A673 (cell line): Measurements from ENCODE around the gene TMEM114. TPM values are rescaled to one million over a fixed set of nuclear protein-coding genes. Genes with fewer than 3 reads are reported as not detected.
A peak's percentile ranks its signal among the peaks of the same experiment; 100 is the strongest.
"Not testable (repeated sequence)": the region's sequence is repeated elsewhere in the genome, so short reads cannot be mapped to it uniquely, and the experiment has no call there.

Source experiments
- BruUV-seq: library from RNA; stranded (reverse); fragments of 400-500 nt; replicated peaks from 2 replicates; lab custom pipeline; 2021; lab: Mats Ljungman, UMichigan
- CTCF ChIA-PET: fragments of 300-600 bp; sonication (Branson Sonifier 250); formaldehyde crosslinking; loops from one replicate; lab custom pipeline; 2022; ENCODE audit warnings: antibody characterized with exemption; lab: Charles Lee
- POLR2A ChIA-PET: fragments of 300-600 bp; sonication (Branson Sonifier 250); formaldehyde crosslinking; loops from one replicate; lab custom pipeline; 2022; ENCODE audit warnings: antibody characterized with exemption; ENCODE audit not compliant: low non-redundant PET; lab: Charles Lee
- DNase-seq: peaks from one replicate; pipeline ENCODE4 v3.0.0-alpha.2; 2015; ENCODE audit warnings: low spot score
- H3K27ac ChIP-seq: fragments of 200-600 bp; sonication (generic); 2 replicates; pipeline ENCODE4 v1.5.1; 2016; ENCODE audit warnings: mixed run types, low read depth, mild to moderate bottlenecking, mixed read lengths, antibody characterized with exemption, low read length; ENCODE audit not compliant: poor library complexity, severe bottlenecking
- H3K27me3 ChIP-seq: fragments of 200-600 bp; sonication (generic); replicated peaks from 2 replicates; pipeline ENCODE4 v1.6.1; 2017; ENCODE audit warnings: mixed run types, low read depth, mild to moderate bottlenecking, mixed read lengths, antibody characterized with exemption, low read length; ENCODE audit not compliant: insufficient read depth, poor library complexity
- H3K36me3 ChIP-seq: fragments of 200-600 bp; sonication (generic); 2 replicates; pipeline ENCODE4 v1.6.1; 2016; ENCODE audit warnings: mixed run types, mild to moderate bottlenecking, mixed read lengths, antibody characterized with exemption, low read length; ENCODE audit not compliant: insufficient read depth, poor library complexity, severe bottlenecking
- H3K4me1 ChIP-seq: fragments of 200-600 bp; sonication (generic); 2 replicates; pipeline ENCODE4 v1.6.1; 2017; ENCODE audit warnings: mixed run types, mild to moderate bottlenecking, mixed read lengths, antibody characterized with exemption, low read length; ENCODE audit not compliant: insufficient read depth, poor library complexity, severe bottlenecking
- H3K4me3 ChIP-seq: fragments of 200-600 bp; sonication (generic); 2 replicates; pipeline ENCODE4 v1.5.1; 2016; ENCODE audit warnings: low read depth, mixed run types, mild to moderate bottlenecking, mixed read lengths, low read length; ENCODE audit not compliant: poor library complexity, severe bottlenecking
- H3K9me3 ChIP-seq: fragments of 200-600 bp; sonication (generic); 2 replicates; pipeline ENCODE4 v1.6.1; 2016; ENCODE audit warnings: mixed run types, low read depth, mild to moderate bottlenecking, mixed read lengths, antibody characterized with exemption, low read length; ENCODE audit not compliant: poor library complexity, severe bottlenecking
- CTCF ChIP-seq: fragments of 300-800, 200-600 bp; sonication (generic); conservative IDR thresholded peaks from 2 replicates; pipeline ENCODE4 v1.5.1; 2017; ENCODE audit warnings: low read depth, mild to moderate bottlenecking, antibody characterized with exemption, low read length, moderate library complexity, mixed read lengths
- EZH2 ChIP-seq: fragments of 200-600 bp; sonication (generic); IDR thresholded peaks from 2 replicates; pipeline ENCODE4 v1.6.1; 2017; ENCODE audit warnings: borderline replicate concordance, low read depth, mild to moderate bottlenecking, mixed read lengths, antibody characterized with exemption, low read length; ENCODE audit not compliant: poor library complexity, severe bottlenecking
- intact Hi-C: fragments of 100-400 bp; cut with micrococcal nuclease; formaldehyde crosslinking; loops from one replicate; pipeline ENCODE4 v1.10.0; 2022; ENCODE audit not compliant: unreplicated experiment
- total RNA-seq: library from RNA; stranded (reverse); gene quantifications from 2 replicates; pipeline ENCODE4 v1.2.3, GENCODE V29; 2021

TMEM114 gene
- total RNA-seq, 1 experiment from 2014 or later, result 0.86 TPM

GRCh38 chr16:8571061-8571596 is 19.2 kb downstream of the TMEM114 start:
- Histone ChIP-seq H3K4me3 (no peak overlapping the region), H3K4me1 (peaks cover 75% of the 10 kb centered on the region), H3K27me3 (no peaks in the 10 kb centered on the region), H3K9me3 (no peaks in the 10 kb centered on the region), H3K36me3 (no peaks in the 10 kb centered on the region), H3K27ac (peak overlapping the region; percentile 100)
- no TSS peak for BruUV-seq
- POLR2A ChIA-PET, result interaction anchor here (0.6 kb wide), 1 partner anchor 13 kb away, joined by 6 read pairs; no protein-coding TSS in a partner anchor
- TF ChIP-seq CTCF (no peak), EZH2 (no peak)
- CTCF ChIA-PET, result no interaction called here
- intact Hi-C loops, result loop anchor here (10.0 kb wide), 1 partner anchor 564 kb away; no protein-coding TSS in a partner anchor
- peak; percentile 81 for DNase-seq

GRCh38 chr16:8570393-8570792 is 19.9 kb downstream of the TMEM114 start:
- H3K27me3 ChIP-seq, POLR2A ChIA-PET: not testable (repeated sequence)

GRCh38 chr16:8569650-8570346 is 20.5 kb downstream of the TMEM114 start:
- no peaks in the 10 kb centered on the region for H3K27me3 ChIP-seq
- no peak overlapping the region for H3K4me3 ChIP-seq
- H3K36me3 ChIP-seq, result no peaks in the 10 kb centered on the region
- no peak for TF ChIP-seq EZH2
- no peak for TF ChIP-seq CTCF
- intact Hi-C loops, result loop anchor here (5.0 to 10.0 kb wide), 3 partner anchors 565 to 1938 kb away; partner anchors contain the start of gene GRIN2A
- peaks cover 61% of the 10 kb centered on the region for H3K4me1 ChIP-seq
- POLR2A ChIA-PET, result no interaction called here
- CTCF ChIA-PET, result no interaction called here
- BruUV-seq, result no TSS peak
- H3K9me3 ChIP-seq, result no peaks in the 10 kb centered on the region
- H3K27ac ChIP-seq, result peak overlapping the region; percentile 100
- no peak for DNase-seq

More at GRCh38 chr16:8570393-8570792, 19.9 kb downstream of the TMEM114 start:
- H3K36me3 ChIP-seq, CTCF ChIA-PET, H3K4me3 ChIP-seq, H3K9me3 ChIP-seq, DNase-seq, BruUV-seq: not testable (repeated sequence)
- Histone ChIP-seq H3K27ac (peak overlapping the region; percentile 100), H3K4me1 (peaks cover 67% of the 10 kb centered on the region)
- intact Hi-C loops, result loop anchor here (10.0 kb wide), 1 partner anchor 564 kb away; no protein-coding TSS in a partner anchor
